ENCODE measurements around the gene METTL2B. TPM values are rescaled to one million over a fixed set of nuclear protein-coding genes. Genes with fewer than 3 reads are reported as not detected.

The METTL2B gene
- total and polyA plus RNA-seq, 2 of the 13 experiments (the other 11 are each of a cell fraction or from before 2014, with no cell fraction given): 15.5 to 33.1 TPM

DNA sequence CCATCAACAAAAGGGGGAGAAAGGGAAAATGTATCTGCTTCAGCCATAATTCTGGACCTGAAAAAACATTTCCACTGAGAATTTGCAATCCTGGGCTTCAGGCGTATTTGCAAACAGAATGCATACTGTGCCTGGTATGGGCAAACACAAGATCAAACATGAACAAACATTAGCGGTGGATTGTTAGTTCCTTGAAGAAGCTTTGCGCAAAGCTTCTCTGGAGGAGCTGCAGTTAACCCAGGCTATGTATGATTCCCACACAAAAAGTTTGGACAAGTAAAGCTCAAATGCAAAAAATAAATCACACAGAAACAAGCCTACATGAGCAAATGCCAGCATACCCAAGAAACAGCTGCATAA, 41.2 kb upstream of the METTL2B start (continued):
- TF ChIP-seq PAXIP1 (CRISPR knock-in tag; conservative IDR thresholded peaks at IDR 0.05) (peak; percentile 59), KMT2B (CRISPR knock-in tag; IDR thresholded peaks at IDR 0.05) (no peak), ZNF550 (CRISPR knock-in tag; IDR thresholded peaks at IDR 0.05; ENCODE audit: borderline replicate concordance) (no peak), HMGA1 (CRISPR knock-in tag; conservative IDR thresholded peaks at IDR 0.05) (no peak), GABPA (IDR thresholded peaks at IDR 0.05; ENCODE audit: low read depth, low read length) (no peak), GABPA (CRISPR knock-in tag; IDR thresholded peaks at IDR 0.05; ENCODE audit: low read depth) (no peak), PATZ1 (CRISPR knock-in tag; IDR thresholded peaks at IDR 0.05) (no peak), ZNF468 (CRISPR knock-in tag; IDR thresholded peaks at IDR 0.05) (no peak), ZNF891 (CRISPR knock-in tag; IDR thresholded peaks at IDR 0.05) (no peak), ZBTB8A (CRISPR knock-in tag; IDR thresholded peaks at IDR 0.05; ENCODE audit: borderline replicate concordance, low read depth) (no peak), SOX5 (CRISPR knock-in tag; IDR thresholded peaks at IDR 0.05; ENCODE audit: borderline replicate concordance) (peak; percentile 62; the same call in 1 of the 2 replicates), ZSCAN30 (CRISPR knock-in tag; IDR thresholded peaks at IDR 0.05) (no peak), NFE2L2 (IDR thresholded peaks at IDR 0.05; ENCODE audit: low read length) (no peak), TBX2 (CRISPR knock-in tag; IDR thresholded peaks at IDR 0.05; ENCODE audit: borderline replicate concordance) (no peak), TRIM22 (IDR thresholded peaks at IDR 0.05) (no peak), ZNF101 (CRISPR knock-in tag; IDR thresholded peaks at IDR 0.05; ENCODE audit: borderline replicate concordance, low read depth) (no peak), ZNF660 (CRISPR knock-in tag; IDR thresholded peaks at IDR 0.05; ENCODE audit: borderline replicate concordance, low read depth) (no peak), KDM2A (CRISPR knock-in tag; IDR thresholded peaks at IDR 0.05; ENCODE audit: borderline replicate concordance, low read depth) (no peak), KDM5B (CRISPR knock-in tag; IDR thresholded peaks at IDR 0.05; ENCODE audit: borderline replicate concordance) (no peak), KLF6 (CRISPR knock-in tag; IDR thresholded peaks at IDR 0.05) (no peak), ZNF607 (CRISPR knock-in tag; IDR thresholded peaks at IDR 0.05; ENCODE audit: borderline replicate concordance) (no peak)
- TF ChIP-seq, protein P1, sequence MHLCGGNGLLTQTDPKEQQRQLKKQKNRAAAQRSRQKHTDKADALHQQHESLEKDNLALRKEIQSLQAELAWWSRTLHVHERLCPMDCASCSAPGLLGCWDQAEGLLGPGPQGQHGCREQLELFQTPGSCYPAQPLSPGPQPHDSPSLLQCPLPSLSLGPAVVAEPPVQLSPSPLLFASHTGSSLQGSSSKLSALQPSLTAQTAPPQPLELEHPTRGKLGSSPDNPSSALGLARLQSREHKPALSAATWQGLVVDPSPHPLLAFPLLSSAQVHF (CRISPR knock-in tag; IDR thresholded peaks at IDR 0.05): no peak
- TF ChIP-seq, protein P2, sequence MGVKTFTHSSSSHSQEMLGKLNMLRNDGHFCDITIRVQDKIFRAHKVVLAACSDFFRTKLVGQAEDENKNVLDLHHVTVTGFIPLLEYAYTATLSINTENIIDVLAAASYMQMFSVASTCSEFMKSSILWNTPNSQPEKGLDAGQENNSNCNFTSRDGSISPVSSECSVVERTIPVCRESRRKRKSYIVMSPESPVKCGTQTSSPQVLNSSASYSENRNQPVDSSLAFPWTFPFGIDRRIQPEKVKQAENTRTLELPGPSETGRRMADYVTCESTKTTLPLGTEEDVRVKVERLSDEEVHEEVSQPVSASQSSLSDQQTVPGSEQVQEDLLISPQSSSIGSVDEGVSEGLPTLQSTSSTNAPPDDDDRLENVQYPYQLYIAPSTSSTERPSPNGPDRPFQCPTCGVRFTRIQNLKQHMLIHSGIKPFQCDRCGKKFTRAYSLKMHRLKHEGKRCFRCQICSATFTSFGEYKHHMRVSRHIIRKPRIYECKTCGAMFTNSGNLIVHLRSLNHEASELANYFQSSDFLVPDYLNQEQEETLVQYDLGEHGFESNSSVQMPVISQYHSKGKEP (CRISPR knock-in tag; IDR thresholded peaks at IDR 0.05): no peak
